ENCODE measurements around the gene SRR. TPM values are rescaled to one million over a fixed set of nuclear protein-coding genes. Genes with fewer than 3 reads are reported as not detected.

SRR gene
- total RNA-seq, 2 experiments from 2014 or later, result 18.6 to 18.8 TPM

DNA sequence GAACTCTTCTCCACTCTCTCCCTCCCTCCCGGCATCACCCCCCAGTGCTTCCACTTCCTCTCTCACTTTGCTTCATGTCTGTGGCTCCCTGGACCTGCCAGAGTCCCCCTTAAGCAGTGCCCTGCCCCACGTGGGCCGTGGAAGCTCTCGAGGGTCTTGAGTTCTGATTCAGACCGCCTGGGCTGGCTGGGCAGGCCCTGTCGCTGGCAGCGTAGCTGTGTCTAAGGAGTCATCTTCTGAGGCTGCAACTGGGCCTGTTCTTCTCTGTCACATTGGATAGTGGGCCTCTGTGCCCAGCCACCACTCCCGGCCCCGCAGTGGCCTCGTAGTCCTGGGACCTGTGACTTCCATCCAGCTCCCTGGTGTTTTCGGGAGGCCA lies 66.5 kb downstream of the SRR start:
- no peak overlapping the region for H3K27ac Mint-ChIP-seq
- no peaks in the 10 kb centered on the region for H3K27me3 Mint-ChIP-seq
- ATAC-seq (no peak), DNase-seq (no peak)
- H3K36me3 Mint-ChIP-seq, result no peaks in the 10 kb centered on the region
- H3K4me1 Mint-ChIP-seq, result no peaks in the 10 kb centered on the region
- CTCF ChIA-PET, result interaction anchor here (1.1 to 2.9 kb wide), 3 partner anchors 13 to 46 kb away, joined by 5 to 15 read pairs (median 7); no protein-coding TSS in a partner anchor
- no peak overlapping the region for H3K4me3 Mint-ChIP-seq
- no peaks in the 10 kb centered on the region for H3K9me3 Mint-ChIP-seq (ENCODE audit: low read depth)

DNA sequence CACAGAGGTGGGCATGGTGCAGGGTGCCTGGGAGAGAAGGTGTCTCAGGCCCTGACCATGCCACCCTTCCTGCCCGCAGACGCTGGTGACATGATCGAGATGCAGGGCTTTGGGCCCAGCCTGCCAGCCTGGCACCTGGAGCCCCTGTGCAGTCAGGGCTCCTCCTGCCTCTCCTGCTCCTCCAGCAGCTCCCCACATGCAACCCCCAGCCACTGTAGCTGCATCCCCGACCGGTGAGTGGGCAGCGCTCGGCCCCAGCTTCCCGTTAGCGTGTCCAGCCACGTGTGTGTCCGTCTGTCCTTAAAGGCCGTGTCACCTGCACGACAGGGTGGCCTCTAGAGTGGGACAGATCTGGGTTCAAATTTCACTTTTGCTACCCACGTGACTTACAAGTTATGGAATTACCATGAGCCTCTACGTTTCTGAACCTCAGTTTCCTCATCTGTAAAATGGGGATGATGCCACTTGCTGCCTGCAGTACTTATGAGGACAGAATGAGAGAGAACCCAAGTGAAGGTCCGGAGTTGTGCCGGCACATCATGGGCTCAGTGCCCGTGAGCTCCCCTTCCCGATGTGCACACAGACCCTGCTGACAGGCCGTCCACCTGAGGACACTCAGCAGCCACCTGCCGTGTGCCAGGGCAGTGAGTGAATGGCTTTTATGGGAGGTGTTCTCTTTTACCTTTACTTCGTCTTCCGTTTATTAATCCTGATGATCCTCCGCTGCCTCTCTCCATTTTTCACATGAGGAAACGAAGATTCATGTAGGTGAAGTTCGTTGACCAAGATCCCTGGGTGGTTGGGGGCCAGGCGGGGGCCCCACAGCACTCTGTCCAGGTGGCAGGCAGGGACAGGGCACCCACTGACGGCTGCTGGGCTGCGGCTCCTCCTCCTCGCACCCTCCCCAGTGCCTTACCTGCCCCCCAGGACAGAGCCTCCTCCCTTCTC lies 67.7 kb downstream of the SRR start:
- H3K9me3 Mint-ChIP-seq (ENCODE audit: low read depth), result no peaks in the 10 kb centered on the region
- no peak overlapping the region for H3K4me3 Mint-ChIP-seq
- no peak overlapping the region for H3K27ac Mint-ChIP-seq
- H3K36me3 Mint-ChIP-seq, result no peaks in the 10 kb centered on the region
- CTCF ChIA-PET, result interaction anchor here (0.6 to 2.9 kb wide), 4 partner anchors 11 to 641 kb away, joined by 3 to 15 read pairs (median 4); no protein-coding TSS in a partner anchor
- H3K27me3 Mint-ChIP-seq, result no peaks in the 10 kb centered on the region
- no peak for ATAC-seq
- H3K4me1 Mint-ChIP-seq, result no peaks in the 10 kb centered on the region
- no peak for DNase-seq

DNA sequence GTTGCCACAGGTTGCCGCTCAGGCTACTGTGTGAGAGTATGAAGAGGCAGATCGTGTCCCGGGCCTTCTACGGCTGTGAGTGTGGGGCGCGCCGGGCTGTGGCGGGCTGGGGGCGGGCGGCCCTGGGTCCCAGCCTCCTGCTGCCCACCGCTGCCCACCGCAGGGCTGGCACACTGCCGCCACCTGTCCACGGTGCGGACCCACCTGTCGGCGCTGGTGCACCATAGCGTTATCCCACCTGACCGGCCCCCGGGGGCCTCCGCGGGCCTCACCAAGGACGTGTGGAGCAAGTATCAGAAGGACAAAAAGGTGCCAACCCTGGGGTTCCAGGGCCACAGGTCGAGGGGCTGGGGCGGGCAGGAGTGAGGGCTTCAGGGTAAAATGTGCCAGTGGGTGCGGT lies 68.4 kb downstream of the SRR start:
- ATAC-seq (no peak), DNase-seq (no peak)
- CTCF ChIA-PET, result no interaction called here
- Mint-ChIP-seq H3K27ac (no peak overlapping the region), H3K9me3 (ENCODE audit: low read depth) (no peaks in the 10 kb centered on the region), H3K4me3 (no peak overlapping the region), H3K27me3 (no peaks in the 10 kb centered on the region), H3K4me1 (no peaks in the 10 kb centered on the region), H3K36me3 (no peaks in the 10 kb centered on the region)

DNA sequence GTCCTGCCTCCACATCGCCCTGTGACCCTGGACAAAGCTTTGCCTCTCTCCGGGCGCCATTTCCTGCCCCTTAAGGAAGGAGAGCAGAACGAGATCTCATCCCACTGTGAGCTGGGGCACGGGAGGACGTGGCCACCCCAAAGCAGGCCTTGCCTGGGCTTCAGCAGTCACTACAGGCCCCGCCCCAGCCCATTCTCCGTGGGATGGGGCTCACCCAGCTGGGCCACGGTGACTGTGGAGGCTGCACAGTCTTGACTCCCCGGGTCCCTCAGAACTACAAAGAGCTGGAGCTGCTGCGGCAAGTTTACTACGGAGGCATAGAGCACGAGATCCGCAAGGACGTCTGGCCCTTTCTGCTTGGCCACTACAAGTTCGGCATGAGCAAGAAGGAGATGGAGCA lies 68.9 kb downstream of the SRR start:
- CTCF ChIA-PET, result interaction anchor here (1.0 to 2.1 kb wide), 2 partner anchors 10 to 43 kb away, joined by 4 to 6 read pairs; no protein-coding TSS in a partner anchor
- ATAC-seq (no peak), DNase-seq (no peak)
- Mint-ChIP-seq H3K4me3 (no peak overlapping the region), H3K4me1 (no peaks in the 10 kb centered on the region), H3K27me3 (no peaks in the 10 kb centered on the region), H3K27ac (no peak overlapping the region), H3K9me3 (ENCODE audit: low read depth) (no peaks in the 10 kb centered on the region), H3K36me3 (no peaks in the 10 kb centered on the region)

DNA sequence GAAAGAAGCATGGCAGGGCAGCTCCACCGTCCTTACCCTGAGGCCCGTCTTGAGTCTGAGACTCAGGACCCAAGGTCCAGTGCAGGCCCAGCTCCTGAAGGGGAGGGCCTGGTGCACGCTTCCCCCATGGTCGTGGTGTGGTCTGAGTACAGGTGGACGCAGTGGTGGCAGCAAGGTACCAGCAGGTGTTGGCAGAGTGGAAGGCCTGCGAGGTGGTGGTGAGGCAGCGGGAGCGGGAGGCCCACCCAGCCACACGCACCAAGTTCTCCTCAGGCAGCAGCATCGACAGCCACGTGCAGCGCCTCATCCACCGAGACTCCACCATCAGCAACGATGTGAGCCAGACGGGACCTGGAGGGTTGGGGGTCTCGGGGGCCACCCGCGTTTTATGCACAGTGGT lies 69.4 kb downstream of the SRR start:
- ATAC-seq (no peak), DNase-seq (no peak)
- Mint-ChIP-seq H3K27me3 (no peaks in the 10 kb centered on the region), H3K27ac (no peak overlapping the region), H3K4me1 (no peaks in the 10 kb centered on the region), H3K36me3 (no peaks in the 10 kb centered on the region), H3K9me3 (ENCODE audit: low read depth) (no peaks in the 10 kb centered on the region), H3K4me3 (no peak overlapping the region)
- CTCF ChIA-PET, result interaction anchor here (1.0 to 2.1 kb wide), 2 partner anchors 9 to 43 kb away, joined by 4 to 6 read pairs; no protein-coding TSS in a partner anchor

Other genes starting within 250 kb of the SRR start
- gene HIC1, start 248.8 kb upstream of the SRR start, total RNA-seq, result 100 to 1,000 TPM in 1 of 2 experiments, 10 to 100 TPM in 1; 88.5 to 122 TPM
- gene SMG6, start 165 bp upstream of the SRR start, total RNA-seq, result 10 to 100 TPM; 46.7 to 60.9 TPM
- gene TSR1, start 32.5 kb downstream of the SRR start, total RNA-seq, result 10 to 100 TPM; 33.2 to 45.7 TPM
- 10 to 100 TPM; 46.4 to 57.0 TPM for gene SGSM2, start 33.6 kb downstream of the SRR start, total RNA-seq
- gene MNT, start 97.1 kb downstream of the SRR start, total RNA-seq, result 10 to 100 TPM; 26.0 to 31.9 TPM
- 10 to 100 TPM; 24.0 to 34.1 TPM for gene METTL16, start 207.9 kb downstream of the SRR start, total RNA-seq

Data from activated CD8-positive, alpha-beta memory T cell treated with anti-CD3 and anti-CD28 coated beads, Interleukin-2, amount 10 ng/mL, durations not matched to agents 7 days and 5 days (primary cell).